ENCODE measurements around the gene DBN1.

The DBN1 gene

DNA sequence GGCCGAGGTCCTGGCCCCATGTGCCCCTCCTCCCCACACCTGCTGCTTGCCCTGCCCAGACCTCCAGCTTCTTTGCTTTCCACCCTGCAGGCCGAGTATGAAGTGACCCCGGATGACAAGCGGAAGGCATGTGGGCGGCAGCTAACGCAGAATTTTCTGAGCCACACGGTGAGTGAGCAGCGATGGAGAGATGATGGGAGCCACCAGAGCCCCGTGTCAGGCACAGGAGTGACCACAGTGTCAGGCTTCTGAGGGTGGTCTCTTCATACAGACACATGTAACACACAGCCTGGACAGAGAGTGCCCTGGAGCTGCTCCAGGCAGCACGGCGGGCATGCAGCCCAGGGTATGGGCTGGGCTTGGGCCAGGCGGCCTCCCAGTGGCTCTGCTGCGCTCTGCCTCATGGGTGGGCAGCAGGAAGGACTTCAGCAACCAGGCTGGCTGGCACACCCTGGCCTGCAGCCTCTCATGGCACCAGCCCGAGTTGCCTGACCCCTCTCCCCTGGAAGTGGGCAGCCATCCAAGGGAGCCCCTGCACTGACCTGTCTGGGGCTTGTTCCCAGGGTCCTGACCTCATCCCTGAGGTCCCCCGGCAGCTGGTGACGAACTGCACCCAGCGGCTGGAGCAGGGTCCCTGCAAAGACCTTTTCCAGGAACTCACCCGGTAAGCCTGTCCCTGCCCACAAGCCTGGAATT lies 41.1 kb downstream of the DBN1 start:
- Mint-ChIP-seq H3K4me1 (ENCODE audit: low read depth) (peaks cover 84% of the 10 kb centered on the region), H3K27ac (peak overlapping the region; percentile 96), H3K36me3 (ENCODE audit: low read depth) (peaks cover 98% of the 10 kb centered on the region), H3K4me3 (peak overlapping the region; percentile 92), H3K9me3 (no peaks in the 10 kb centered on the region), H3K27me3 (no peaks in the 10 kb centered on the region)
- DNase-seq = no peak

DNA sequence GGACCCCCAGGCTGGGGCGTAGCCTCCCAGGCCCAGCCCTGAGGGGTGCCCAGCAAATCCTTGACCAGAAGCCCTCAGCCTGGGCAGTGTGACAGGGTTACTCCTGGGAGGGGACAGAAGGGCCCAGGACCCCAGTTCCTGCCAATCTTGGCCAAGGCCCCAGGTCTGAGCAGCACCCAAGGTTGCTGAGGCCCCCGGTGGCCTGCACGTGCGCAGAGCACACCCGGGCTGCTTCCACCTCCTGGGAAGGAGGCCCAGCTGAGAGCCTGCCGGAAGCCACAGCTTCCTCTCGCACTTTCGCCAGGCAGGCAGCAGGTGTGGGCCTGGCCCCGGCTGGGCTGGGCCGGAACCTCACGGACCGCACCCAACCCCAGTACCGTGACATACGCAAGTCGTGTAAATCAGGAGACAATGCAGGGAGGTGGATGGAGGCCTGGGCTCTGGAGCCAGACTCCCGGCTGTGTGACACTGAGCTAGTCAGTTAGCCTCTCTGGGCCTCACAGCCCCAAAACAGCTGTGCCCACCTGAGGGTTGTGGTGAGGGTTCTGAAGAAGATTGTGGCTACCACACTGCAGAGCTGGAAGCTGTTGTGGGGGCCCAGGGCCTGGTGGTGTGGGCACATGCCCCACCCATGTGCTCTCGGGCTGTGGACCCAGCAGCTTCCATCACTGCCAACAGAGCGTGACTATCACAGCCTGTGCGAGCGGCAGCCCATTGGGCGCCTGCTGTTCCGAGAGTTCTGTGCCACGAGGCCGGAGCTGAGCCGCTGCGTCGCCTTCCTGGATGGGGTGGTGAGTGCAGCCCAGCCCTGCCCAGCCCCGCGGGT lies 41.9 kb downstream of the DBN1 start:
- peaks cover 94% of the 10 kb centered on the region for H3K36me3 Mint-ChIP-seq (ENCODE audit: low read depth)
- peaks cover 77% of the 10 kb centered on the region for H3K4me1 Mint-ChIP-seq (ENCODE audit: low read depth)
- H3K4me3 Mint-ChIP-seq = peak overlapping the region; percentile 92
- H3K27me3 Mint-ChIP-seq = no peaks in the 10 kb centered on the region
- H3K9me3 Mint-ChIP-seq = no peaks in the 10 kb centered on the region
- peak; percentile 85 for DNase-seq
- H3K27ac Mint-ChIP-seq = peak overlapping the region; percentile 96

DNA sequence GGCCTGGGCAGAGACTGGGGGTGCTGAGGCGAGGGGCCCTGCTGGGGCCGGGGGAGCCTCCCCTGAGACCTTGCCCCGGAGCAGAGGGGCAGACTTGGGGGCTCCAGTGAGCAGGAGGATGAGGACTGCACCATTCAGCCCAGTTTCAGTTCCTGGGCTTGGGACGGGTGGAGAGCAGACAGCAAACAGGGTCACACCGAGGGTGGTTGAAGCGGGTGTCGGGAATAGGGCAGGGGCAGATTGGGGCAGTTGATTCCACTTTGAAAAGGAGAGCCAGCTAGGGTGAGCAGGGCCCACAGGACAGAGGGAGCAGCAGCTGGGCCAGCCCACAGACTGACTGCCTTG lies 42.5 kb downstream of the DBN1 start:
- Mint-ChIP-seq H3K4me1 (ENCODE audit: low read depth) (peaks cover 77% of the 10 kb centered on the region), H3K27me3 (no peaks in the 10 kb centered on the region), H3K27ac (peak overlapping the region; percentile 96), H3K36me3 (ENCODE audit: low read depth) (peaks cover 91% of the 10 kb centered on the region), H3K4me3 (peak overlapping the region; percentile 92), H3K9me3 (no peaks in the 10 kb centered on the region)
- DNase-seq = no peak

DNA sequence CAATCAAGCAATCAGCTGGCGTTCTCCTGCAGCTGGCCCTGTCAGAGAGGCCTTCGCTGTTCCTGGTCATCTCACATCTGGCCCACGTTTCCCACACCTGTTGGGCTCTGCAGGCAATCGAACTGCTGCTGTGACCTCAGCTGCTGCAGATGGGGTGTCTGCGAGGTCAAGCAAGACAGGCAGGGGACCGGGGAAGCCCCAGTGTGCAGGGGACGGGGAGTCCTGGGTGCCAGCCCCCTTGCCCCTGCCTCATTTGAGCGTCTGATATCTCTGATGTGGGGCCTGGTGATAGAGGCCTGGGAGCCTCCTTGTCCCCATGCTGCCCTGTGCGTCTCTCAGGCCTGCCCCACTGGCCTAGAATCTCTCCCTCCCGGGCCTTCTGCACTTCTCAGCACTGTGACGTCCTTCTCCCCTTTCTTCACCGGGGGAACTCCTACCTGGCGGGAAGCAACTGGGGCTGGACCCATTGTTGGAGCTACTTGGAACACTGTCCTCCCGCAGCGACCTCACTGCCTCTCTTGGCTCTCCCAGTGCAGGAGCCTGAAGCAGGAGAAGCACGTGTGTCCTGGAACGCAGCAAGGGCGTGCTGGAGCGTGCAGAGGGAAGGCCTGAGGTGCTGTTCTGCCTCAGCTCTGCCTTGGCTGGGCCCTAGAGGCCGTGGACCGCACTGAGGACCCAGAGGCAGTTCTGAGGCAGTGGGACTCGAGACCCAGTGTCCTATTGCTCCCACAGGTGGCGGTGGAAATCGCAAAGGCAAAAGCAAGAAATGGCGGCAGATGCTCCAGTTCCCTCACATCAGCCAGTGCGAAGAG lies 43.1 kb downstream of the DBN1 start:
- H3K27ac Mint-ChIP-seq = peak overlapping the region; percentile 96
- H3K4me3 Mint-ChIP-seq = peak overlapping the region; percentile 92
- H3K9me3 Mint-ChIP-seq = no peaks in the 10 kb centered on the region
- H3K4me1 Mint-ChIP-seq (ENCODE audit: low read depth) = peaks cover 76% of the 10 kb centered on the region
- no peaks in the 10 kb centered on the region for H3K27me3 Mint-ChIP-seq
- H3K36me3 Mint-ChIP-seq (ENCODE audit: low read depth) = peaks cover 85% of the 10 kb centered on the region
- DNase-seq = peak; percentile 54

DNA sequence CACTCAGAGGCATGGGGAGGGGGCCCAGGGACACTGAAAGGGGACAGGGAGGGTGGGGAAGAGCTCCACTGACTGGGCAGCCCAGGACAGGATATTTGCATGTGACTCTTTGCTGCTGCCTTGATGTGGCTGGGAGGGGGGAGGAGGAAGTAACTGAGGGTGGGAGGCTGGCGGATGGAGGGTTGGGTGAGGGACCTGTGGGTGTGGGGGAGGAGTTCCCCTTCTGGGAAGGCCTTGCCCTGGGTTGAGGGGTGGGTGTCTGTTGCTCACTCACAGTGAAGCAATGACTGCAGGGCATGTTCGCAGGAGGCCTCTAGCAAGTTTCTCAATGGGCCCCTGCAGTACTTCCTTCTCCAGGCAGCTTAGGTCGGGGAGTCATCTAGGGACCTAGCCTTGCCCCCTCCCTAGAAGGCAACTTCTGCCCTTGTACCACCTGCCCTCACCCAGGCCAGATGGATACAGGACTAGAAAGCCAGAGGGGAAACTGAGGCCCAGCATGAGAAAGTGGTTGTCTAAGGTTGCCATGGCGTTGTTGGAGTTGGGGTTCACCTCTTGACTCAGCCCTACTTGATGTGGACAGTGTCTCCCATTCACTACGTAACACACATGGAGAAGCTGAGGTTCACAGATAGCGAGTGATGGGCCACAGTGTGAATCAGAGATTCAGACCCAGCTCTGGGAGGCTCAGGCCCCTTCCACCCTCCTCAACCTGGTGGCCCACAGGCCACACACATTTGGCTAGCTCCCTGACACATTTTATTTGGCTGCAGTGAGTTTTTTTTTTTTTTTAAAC lies 44.0 kb downstream of the DBN1 start:
- no peaks in the 10 kb centered on the region for H3K27me3 Mint-ChIP-seq
- H3K4me3 Mint-ChIP-seq = peak overlapping the region; percentile 92
- DNase-seq = peak; percentile 85
- H3K36me3 Mint-ChIP-seq (ENCODE audit: low read depth) = peaks cover 77% of the 10 kb centered on the region
- no peaks in the 10 kb centered on the region for H3K9me3 Mint-ChIP-seq
- H3K27ac Mint-ChIP-seq = peak overlapping the region; percentile 96
- peaks cover 74% of the 10 kb centered on the region for H3K4me1 Mint-ChIP-seq (ENCODE audit: low read depth)

DNA sequence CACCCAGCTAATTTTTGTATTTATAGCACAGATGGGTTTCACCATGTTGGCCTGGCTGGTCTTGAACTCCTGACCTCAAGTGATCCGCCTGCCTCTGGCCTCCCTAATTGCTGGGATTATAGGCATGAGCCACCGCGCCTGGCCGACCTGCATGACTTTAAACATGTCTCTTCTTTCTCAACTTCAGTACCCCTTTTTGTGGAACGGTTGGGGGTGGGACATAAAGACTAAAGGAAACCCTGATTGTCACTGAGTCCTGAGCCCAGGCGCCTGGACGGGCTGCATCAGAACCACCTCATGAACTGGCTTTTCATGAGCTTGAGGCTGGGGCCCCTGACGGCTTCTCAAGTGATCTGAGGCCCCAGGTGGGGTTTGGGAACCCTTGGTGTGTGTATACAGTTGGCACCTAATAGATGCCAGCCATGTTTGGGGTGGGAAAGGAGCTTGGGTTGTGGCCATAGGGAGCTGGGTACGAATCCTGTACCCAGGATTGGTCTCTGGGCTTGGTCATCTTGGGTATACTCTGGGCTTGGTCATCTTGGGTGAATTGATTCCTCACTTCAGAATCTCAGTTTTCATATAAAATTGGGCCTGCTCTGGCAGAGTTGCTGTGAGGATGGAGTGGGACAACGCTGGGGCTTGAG lies 44.7 kb downstream of the DBN1 start:
- peaks cover 69% of the 10 kb centered on the region for H3K36me3 Mint-ChIP-seq (ENCODE audit: low read depth)
- no peaks in the 10 kb centered on the region for H3K9me3 Mint-ChIP-seq
- peak overlapping the region; percentile 92 for H3K4me3 Mint-ChIP-seq

DNA sequence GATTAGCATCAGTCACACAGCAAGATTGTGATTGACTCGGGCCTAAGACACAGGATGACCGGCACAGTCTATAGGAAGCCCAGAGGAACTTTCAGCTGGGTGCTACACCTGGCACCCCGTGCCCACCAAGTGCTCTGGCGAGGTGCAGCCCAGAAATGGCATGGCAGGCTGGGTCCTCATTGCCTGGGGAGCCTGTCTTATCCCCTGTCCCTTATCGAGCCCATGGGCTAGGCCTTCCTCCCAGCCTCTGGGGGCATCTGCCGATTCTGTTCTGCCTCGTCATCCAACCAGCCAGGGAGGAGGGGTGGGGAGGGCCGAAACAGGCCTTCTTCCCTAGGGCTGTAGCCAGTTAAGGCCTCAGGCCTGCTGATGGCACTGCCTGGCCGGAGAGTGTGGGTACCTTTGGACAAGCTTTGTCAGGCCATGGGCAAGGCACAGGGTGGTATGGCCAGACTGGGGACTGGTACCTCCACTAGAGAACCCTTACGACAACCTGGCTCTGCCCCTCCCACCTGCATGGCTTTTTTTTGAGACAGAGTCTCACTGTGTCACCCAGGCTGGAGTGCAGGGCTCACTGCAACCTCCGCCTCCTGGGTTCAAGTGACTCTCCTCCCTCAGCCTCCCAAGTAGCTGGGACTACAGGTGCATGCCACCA lies 45.4 kb downstream of the DBN1 start:
- peaks cover 61% of the 10 kb centered on the region for H3K4me1 Mint-ChIP-seq (ENCODE audit: low read depth)

More for the DNA sequence above, 44.7 kb downstream of the DBN1 start:
- Mint-ChIP-seq H3K27me3 (no peaks in the 10 kb centered on the region), H3K4me1 (ENCODE audit: low read depth) (peaks cover 66% of the 10 kb centered on the region), H3K27ac (peak overlapping the region; percentile 96)
- DNase-seq = peak; percentile 41

DNA sequence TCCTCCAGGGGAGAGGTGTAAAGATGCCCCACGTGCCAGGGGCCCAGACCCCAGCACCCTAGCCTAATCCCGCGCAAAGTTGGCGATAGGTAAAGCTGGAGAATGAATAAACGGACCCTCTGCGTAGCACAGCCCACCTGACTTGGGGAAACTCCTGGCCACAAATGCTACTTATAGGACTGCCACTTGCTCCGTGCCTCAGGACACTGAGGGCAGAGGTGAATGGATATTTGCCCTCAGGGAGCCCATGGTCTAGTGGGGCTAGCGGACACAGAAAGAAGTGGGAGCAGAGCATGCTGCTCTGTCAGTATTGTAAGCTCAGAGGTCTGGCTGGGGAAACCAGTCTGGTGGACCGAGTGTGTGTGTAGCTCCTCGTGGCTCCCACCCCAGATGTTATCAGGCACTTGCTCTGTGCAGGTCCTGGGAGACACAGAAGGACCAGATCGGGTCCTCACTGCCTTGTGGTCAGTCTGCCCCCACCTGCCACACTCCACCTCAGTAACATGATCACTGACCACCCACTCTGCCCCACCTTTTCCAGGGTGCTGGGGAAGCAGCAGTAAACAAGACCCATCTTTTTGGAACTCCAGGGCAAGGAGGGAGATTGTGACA lies 46.1 kb downstream of the DBN1 start:
- no peak for DNase-seq
- Mint-ChIP-seq H3K4me1 (ENCODE audit: low read depth) (peaks cover 55% of the 10 kb centered on the region), H3K9me3 (no peaks in the 10 kb centered on the region), H3K36me3 (ENCODE audit: low read depth) (peaks cover 56% of the 10 kb centered on the region), H3K4me3 (peak overlapping the region; percentile 92), H3K27me3 (no peaks in the 10 kb centered on the region), H3K27ac (peak overlapping the region; percentile 96)

More for the DNA sequence above, 45.4 kb downstream of the DBN1 start:
- Mint-ChIP-seq H3K27ac (peak overlapping the region; percentile 96), H3K9me3 (no peaks in the 10 kb centered on the region), H3K36me3 (ENCODE audit: low read depth) (peaks cover 63% of the 10 kb centered on the region), H3K27me3 (no peaks in the 10 kb centered on the region), H3K4me3 (peak overlapping the region; percentile 92)
- DNase-seq = peak; percentile 76

DNA sequence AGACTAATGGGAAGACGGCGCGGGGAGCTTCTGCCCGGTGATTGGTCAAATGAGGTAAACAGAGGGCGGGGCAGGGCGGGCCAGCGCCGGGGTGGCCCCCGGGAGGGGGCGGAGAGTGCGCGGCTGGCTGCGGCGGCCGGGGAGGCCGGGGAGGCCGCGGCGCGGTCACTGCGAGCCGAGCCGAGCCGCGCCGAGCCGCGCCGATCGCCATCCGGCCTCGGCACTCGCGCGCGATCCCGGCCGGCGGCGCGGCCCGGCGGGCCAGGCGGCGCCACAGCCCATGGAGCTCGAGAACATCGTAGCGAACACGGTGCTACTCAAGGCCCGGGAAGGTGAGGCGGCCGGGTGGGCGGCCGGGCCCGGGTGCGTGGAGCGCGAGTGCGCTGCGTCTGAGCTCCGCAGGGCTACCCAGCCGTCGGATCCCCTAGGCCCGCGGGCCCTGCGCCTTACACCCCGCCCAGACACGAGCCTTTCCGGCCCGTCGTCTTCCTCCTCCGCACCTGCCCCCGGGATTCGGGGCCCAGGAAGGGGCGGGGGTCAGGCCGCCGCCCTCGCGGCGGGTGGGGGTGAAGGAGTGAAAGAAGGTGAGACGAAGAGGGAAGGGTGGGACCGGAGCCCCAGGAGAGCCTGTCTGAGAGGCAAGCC lies 46.7 kb downstream of the DBN1 start, which contains the start of gene GRK6:
Gene GRK6, plus strand, starts transcription at position 111 of the 645 bp plus-strand sequence. Its CDS starts 170 bp downstream, at position 281.
- Mint-ChIP-seq H3K27me3 (no peaks in the 10 kb centered on the region), H3K4me3 (peak within 1 kb of the TSS; percentile 92), H3K9me3 (no peaks in the 10 kb centered on the region), H3K27ac (peak within 1 kb of the TSS; percentile 98), H3K36me3 (ENCODE audit: low read depth) (peaks cover 49% of the 10 kb centered on the region), H3K4me1 (ENCODE audit: low read depth) (peaks cover 48% of the 10 kb centered on the region)
- DNase-seq = peak; percentile 82

DNA sequence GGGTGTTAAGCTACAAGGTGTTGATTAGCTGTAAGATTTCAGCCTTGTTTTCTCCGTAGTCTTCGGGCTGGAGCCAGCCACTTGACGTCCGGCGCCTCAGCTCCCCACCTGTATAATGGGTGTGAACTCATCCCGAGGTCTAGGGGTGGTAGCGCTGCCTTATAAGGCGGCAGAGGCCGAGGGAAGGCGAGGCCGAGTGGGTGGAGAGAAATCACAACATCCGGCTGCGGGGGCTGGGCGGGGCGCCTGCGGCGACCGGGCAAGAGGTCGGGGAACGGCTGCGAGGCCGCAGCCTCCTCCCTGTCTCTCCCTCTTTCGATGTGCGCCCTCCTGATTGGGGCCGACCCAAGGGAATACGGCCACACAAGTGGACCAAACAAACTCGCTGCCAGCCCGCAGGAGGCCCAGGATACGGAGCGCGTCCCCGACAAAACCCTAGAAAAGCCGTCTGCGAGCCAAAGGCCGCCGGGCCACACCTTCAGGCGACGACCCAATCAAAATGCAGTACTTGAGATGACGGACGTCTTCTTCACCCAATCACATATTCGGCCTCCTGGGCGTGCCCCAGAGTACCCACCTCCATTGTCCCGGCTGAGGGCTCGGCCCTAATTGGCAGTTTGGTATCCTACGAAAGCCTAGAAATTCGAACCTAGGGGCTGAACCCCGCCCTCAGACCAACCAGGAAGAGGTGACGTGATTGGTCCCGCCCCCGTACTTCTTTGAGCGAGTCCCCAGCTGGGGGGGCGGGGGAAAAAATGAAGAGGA lies 47.5 kb downstream of the DBN1 start:
- H3K27me3 Mint-ChIP-seq = no peaks in the 10 kb centered on the region
- H3K36me3 Mint-ChIP-seq (ENCODE audit: low read depth) = peaks cover 42% of the 10 kb centered on the region
- no peaks in the 10 kb centered on the region for H3K9me3 Mint-ChIP-seq
- peak overlapping the region; percentile 98 for H3K27ac Mint-ChIP-seq
- peak overlapping the region; percentile 88 for H3K4me3 Mint-ChIP-seq
- DNase-seq = peak; percentile 97
- peaks cover 41% of the 10 kb centered on the region for H3K4me1 Mint-ChIP-seq (ENCODE audit: low read depth)

DNA sequence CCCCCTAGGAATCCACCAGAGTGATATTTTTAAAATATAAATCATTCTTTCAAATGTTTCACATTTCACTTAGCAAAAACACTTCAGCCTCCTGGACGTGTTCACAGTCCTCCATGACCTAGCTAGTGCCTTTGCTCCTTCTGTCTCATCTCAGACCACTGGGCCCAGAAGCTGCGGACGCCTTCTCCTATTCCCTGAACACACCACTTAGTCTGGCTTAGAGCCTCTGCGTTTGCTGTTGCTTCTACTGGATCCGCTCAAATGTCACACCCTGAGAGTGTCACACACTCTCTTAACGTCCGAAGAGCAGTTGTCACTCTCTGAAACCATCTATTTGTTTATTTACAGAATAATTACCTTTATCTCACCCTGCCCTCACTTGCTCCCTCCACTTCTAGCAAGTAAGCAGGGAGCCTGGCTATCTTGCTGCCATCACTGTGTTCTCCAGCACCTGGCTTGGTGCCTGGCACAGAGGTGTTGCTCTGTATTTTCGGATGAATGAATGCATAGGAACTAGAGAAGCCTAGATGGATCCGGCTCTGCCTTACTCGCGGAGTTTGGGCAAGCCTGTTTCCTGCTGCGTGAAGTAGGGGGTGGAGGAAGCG lies 48.1 kb downstream of the DBN1 start:
- peak overlapping the region; percentile 98 for H3K27ac Mint-ChIP-seq
- peaks cover 34% of the 10 kb centered on the region for H3K4me1 Mint-ChIP-seq (ENCODE audit: low read depth)
- peaks cover 35% of the 10 kb centered on the region for H3K36me3 Mint-ChIP-seq (ENCODE audit: low read depth)
- DNase-seq = no peak
- H3K9me3 Mint-ChIP-seq = no peaks in the 10 kb centered on the region
- no peaks in the 10 kb centered on the region for H3K27me3 Mint-ChIP-seq
- peak overlapping the region; percentile 88 for H3K4me3 Mint-ChIP-seq
